Fibroblast of lung (primary cell): ENCODE measurements around the gene JPH2. TPM values are rescaled to one million over a fixed set of nuclear protein-coding genes. Genes with fewer than 3 reads are reported as not detected.
A peak's percentile ranks its signal among the peaks of the same experiment; 100 is the strongest.
"Not testable (repeated sequence)": the region's sequence is repeated elsewhere in the genome, so short reads cannot be mapped to it uniquely, and the experiment has no call there.

ENCODE experiments used
- DNase-seq, 2 donors: peaks; one replicate each; pipeline versions ENCODE4 v3.0.0 to v3.0.0-alpha.2; 2010; ENCODE audit warnings: low read depth in 2 of 2
- H2AFZ ChIP-seq: 2 replicates; pipeline ENCODE4 v1.5.1; 2012; ENCODE audit warnings: low read length, control low read depth, inconsistent platforms
- H3K27ac ChIP-seq: 2 replicates; pipeline ENCODE4 v1.5.1; 2011; ENCODE audit warnings: low read length, control low read depth; ENCODE audit not compliant: insufficient read depth
- H3K27me3 ChIP-seq: 2 replicates; pipeline ENCODE4 v1.5.1; 2011; ENCODE audit warnings: mild to moderate bottlenecking, low read length; ENCODE audit not compliant: control insufficient read depth, insufficient read depth
- H3K36me3 ChIP-seq: 2 replicates; pipeline ENCODE4 v1.5.1; 2011; ENCODE audit warnings: low read length; ENCODE audit not compliant: control insufficient read depth, insufficient read depth
- H3K4me1 ChIP-seq: 2 replicates; pipeline ENCODE4 v1.5.1; 2011; ENCODE audit warnings: low read length; ENCODE audit not compliant: control insufficient read depth, insufficient read depth; ENCODE audit errors: extremely low read depth
- H3K4me2 ChIP-seq: 2 replicates; pipeline ENCODE4 v1.5.1; 2011; ENCODE audit warnings: low read length, control low read depth; ENCODE audit not compliant: insufficient read depth; ENCODE audit errors: extremely low read depth
- H3K4me3 ChIP-seq, 4 experiments: fragments of 200-600 bp in 1 of 4; sonication (generic) in 1 of 4; replicated peaks in 1 of 4; 2 replicates each; pipeline ENCODE4 v1.5.1; 2011 to 2016; ENCODE audit warnings: low read length in 4 of 4, low read depth in 3 of 4, mild to moderate bottlenecking in 3 of 4, control low read depth in 2 of 4, inconsistent platforms in 1 of 4, mixed read lengths in 1 of 4; ENCODE audit not compliant: insufficient read depth in 1 of 4; ENCODE audit errors: control extremely low read depth in 1 of 4
- H3K79me2 ChIP-seq: 2 replicates; pipeline ENCODE4 v1.5.1; 2012; ENCODE audit warnings: mild to moderate bottlenecking, low read length, inconsistent platforms; ENCODE audit not compliant: control insufficient read depth, insufficient read depth
- H3K9ac ChIP-seq: 2 replicates; pipeline ENCODE4 v1.5.1; 2011; ENCODE audit warnings: mild to moderate bottlenecking, low read length, control low read depth; ENCODE audit not compliant: insufficient read depth
- H3K9me3 ChIP-seq: 2 replicates; pipeline ENCODE4 v1.5.1; 2012; ENCODE audit warnings: low read depth, low read length; ENCODE audit not compliant: control insufficient read depth, insufficient read depth
- H4K20me1 ChIP-seq: 2 replicates; pipeline ENCODE4 v1.5.1; 2011; ENCODE audit warnings: low read length; ENCODE audit not compliant: control insufficient read depth, insufficient read depth; ENCODE audit errors: extremely low read depth
- EZH2 ChIP-seq: IDR thresholded peaks from 2 replicates; pipeline ENCODE4 v1.5.1; 2012; ENCODE audit warnings: low read length, control low read depth, mild to moderate bottlenecking; ENCODE audit errors: missing control alignments
- polyA plus RNA-seq, 2 donors: library from polyadenylated mRNA; depleted of rRNA in 1 of 2; stranded (reverse) in 1 of 2; unstranded in 1 of 2; fragments of >200 nt; gene quantifications; 2 replicates each; pipeline ENCODE4 v1.2.1, GENCODE V29; 2011 to 2012; ENCODE audit warnings: missing spikeins in 1 of 2
- total RNA-seq: library from RNA; depleted of rRNA; stranded (reverse); fragments of >200 nt; gene quantifications from 2 replicates; pipeline ENCODE4 v1.2.1, GENCODE V29; 2014
- TF ChIP-seq, protein P1 (sequence below), 2 donors: IDR thresholded peaks in 1 of 2; conservative IDR thresholded peaks in 1 of 2; 1 replicate in 1 of 2; 2 replicates in 1 of 2; pipeline ENCODE4 v1.5.1; 2011 to 2012; ENCODE audit warnings: low read length in 2 of 2, control low read depth in 1 of 2, inconsistent platforms in 1 of 2, low read depth in 1 of 2, mild to moderate bottlenecking in 1 of 2

The JPH2 gene
- total and polyA plus RNA-seq, 2 donors (not counting 1 experiment from before 2014, with no cell fraction given) = 0.66 to 4.9 TPM

DNA sequence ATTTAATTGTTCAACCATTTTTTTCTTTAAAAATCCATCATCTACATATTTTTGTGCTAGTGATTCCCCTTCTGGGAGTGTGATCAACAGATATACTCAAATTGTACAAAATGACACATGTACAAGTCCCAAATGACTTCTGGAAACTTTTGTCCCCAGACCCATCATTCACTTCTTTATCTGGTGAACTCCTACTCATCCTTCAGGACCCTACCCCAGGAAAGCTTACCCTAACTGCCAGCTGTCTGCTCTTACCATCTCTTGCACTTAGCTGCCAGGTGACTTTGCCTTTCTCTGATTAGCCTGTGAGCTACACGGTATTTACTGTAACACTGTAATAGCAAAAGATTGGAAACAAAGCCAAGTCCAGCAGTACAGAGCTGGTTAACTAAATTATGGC lies 55.3 kb downstream of the JPH2 start:
- H4K20me1 ChIP-seq = peaks cover 2% of the 10 kb centered on the region
- H3K27ac ChIP-seq = no peak overlapping the region
- TF ChIP-seq, protein P1, sequence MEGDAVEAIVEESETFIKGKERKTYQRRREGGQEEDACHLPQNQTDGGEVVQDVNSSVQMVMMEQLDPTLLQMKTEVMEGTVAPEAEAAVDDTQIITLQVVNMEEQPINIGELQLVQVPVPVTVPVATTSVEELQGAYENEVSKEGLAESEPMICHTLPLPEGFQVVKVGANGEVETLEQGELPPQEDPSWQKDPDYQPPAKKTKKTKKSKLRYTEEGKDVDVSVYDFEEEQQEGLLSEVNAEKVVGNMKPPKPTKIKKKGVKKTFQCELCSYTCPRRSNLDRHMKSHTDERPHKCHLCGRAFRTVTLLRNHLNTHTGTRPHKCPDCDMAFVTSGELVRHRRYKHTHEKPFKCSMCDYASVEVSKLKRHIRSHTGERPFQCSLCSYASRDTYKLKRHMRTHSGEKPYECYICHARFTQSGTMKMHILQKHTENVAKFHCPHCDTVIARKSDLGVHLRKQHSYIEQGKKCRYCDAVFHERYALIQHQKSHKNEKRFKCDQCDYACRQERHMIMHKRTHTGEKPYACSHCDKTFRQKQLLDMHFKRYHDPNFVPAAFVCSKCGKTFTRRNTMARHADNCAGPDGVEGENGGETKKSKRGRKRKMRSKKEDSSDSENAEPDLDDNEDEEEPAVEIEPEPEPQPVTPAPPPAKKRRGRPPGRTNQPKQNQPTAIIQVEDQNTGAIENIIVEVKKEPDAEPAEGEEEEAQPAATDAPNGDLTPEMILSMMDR (conservative IDR thresholded peaks at IDR 0.05 in 1 of 2, IDR thresholded peaks at IDR 0.05 in 1 of 2; ENCODE audit: low read depth in 1 of 2, low read length in 2 of 2) = no peak
- no peak for TF ChIP-seq EZH2
- no peaks in the 10 kb centered on the region for H3K4me1 ChIP-seq
- no peaks in the 10 kb centered on the region for H3K27me3 ChIP-seq
- no peaks in the 10 kb centered on the region for H3K36me3 ChIP-seq
- no peak overlapping the region for H2AFZ ChIP-seq
- H3K9me3 ChIP-seq = no peaks in the 10 kb centered on the region
- H3K4me2 ChIP-seq = no peak overlapping the region
- no peak overlapping the region for H3K4me3 ChIP-seq
- no peak for DNase-seq
- no peak overlapping the region for H3K9ac ChIP-seq
- no peaks in the 10 kb centered on the region for H3K79me2 ChIP-seq

DNA sequence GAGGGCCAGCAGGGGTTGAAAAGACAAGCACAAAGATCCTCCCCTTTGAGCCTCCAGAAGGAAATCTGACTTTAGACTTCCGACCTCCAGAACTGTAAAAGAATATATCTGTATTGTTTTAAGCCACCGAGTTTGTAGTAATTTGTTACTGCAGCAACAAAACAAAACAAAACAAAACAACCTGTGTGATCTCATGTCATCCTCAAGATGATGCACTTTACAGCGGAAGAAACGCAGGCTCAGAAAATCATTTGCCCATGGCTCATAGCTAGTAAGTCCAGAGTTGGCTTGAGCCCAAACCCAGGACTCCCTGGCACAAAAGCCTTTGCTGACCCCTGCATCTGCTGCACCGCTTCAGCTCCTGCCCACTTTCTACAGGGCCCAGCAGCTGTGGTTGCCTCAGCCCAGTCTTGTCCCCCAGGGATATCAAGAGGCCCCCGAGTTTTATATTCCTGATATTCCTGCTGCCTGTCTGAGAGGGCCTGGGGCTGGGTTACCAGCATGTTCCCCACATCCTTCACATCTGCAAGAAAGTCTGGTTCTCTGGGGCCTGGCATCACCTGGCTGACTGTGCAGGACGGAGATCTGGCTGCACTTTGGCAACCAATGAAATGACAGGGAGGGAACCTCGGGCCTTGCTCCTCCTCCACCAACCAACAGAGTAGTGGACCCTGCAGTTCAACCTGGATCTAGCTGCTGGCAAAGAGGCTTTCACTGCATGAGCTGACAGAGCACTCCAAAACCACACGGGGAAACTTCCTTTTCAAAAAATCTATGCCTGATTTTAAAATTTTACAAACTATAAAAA lies 56.9 kb downstream of the JPH2 start:
- H3K79me2 ChIP-seq = no peaks in the 10 kb centered on the region
- H3K27me3 ChIP-seq = no peaks in the 10 kb centered on the region
- no peak overlapping the region for H3K4me2 ChIP-seq
- no peak overlapping the region for H3K27ac ChIP-seq
- no peak overlapping the region for H3K4me3 ChIP-seq
- H2AFZ ChIP-seq = no peak overlapping the region
- H3K9ac ChIP-seq = no peak overlapping the region
- no peaks in the 10 kb centered on the region for H3K9me3 ChIP-seq
- no peaks in the 10 kb centered on the region for H3K36me3 ChIP-seq
- TF ChIP-seq EZH2 = no peak
- TF ChIP-seq, protein P1 (conservative IDR thresholded peaks at IDR 0.05 in 1 of 2, IDR thresholded peaks at IDR 0.05 in 1 of 2; ENCODE audit: low read depth in 1 of 2, low read length in 2 of 2) = no peak
- DNase-seq = peak in 1 of 2 donors; percentile 62
- no peaks in the 10 kb centered on the region for H4K20me1 ChIP-seq
- H3K4me1 ChIP-seq = no peaks in the 10 kb centered on the region

DNA sequence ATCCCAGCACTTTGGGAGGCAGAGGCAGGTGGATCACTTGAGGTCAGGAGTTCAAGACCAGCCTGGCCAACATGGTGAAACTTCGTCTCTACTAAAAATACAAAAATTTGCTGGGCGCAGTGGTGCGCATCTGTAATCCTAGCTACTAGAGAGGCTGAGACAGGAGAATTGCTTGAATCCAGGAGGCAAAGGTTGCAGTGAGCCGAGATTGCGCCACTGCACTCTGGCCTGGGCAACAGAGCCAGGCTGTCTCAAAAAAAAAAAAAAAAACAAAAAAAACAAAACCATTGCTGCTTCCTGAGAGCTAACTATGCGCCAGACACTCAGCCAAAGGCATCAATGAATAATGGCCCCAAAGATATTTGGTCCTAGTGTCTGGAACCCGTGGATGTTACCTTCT lies 57.7 kb downstream of the JPH2 start:
- not testable (repeated sequence) for H3K36me3 ChIP-seq, H3K4me3 ChIP-seq, H3K27me3 ChIP-seq, H3K4me1 ChIP-seq, DNase-seq, H4K20me1 ChIP-seq, H3K79me2 ChIP-seq, H2AFZ ChIP-seq, H3K9ac ChIP-seq, H3K27ac ChIP-seq, H3K4me2 ChIP-seq, H3K9me3 ChIP-seq
